ENCODE results near the gene SRPK1. TPM values are rescaled to one million over a fixed set of nuclear protein-coding genes. Genes with fewer than 3 reads are reported as not detected.

The SRPK1 gene
- total RNA-seq, 3 donors from 2014 or later (not counting 1 experiment from before 2014, with no cell fraction given): 38.6 to 63.8 (median 43.2) TPM

- Histone ChIP-seq H3K4me1 (ENCODE audit: control insufficient read depth, insufficient read depth, low read length) (no peaks in the 10 kb centered on the region), H3K27me3 (ENCODE audit: control insufficient read depth, insufficient read depth, low read length) (no peaks in the 10 kb centered on the region), H3K36me3 (ENCODE audit: control insufficient read depth, insufficient read depth, low read length) (no peaks in the 10 kb centered on the region), H3K4me3 (ENCODE audit: low read length) (no peak overlapping the region), H3K9me3 (ENCODE audit: control insufficient read depth, insufficient read depth, low read length) (no peaks in the 10 kb centered on the region), H3K27ac (ENCODE audit: low read length) (no peak overlapping the region)
- Mint-ChIP-seq H3K36me3 (no peaks in the 10 kb centered on the region), H3K4me3 (no peak overlapping the region), H3K4me1 (no peaks in the 10 kb centered on the region), H3K27me3 (ENCODE audit: low read depth in 2 of 2) (peaks cover 16 to 21% of the 10 kb centered on the region in 2 donors), H3K9me3 (no peaks in the 10 kb centered on the region), H3K27ac (no peak overlapping the region)
- no peak for TF ChIP-seq CTCF (IDR thresholded peaks at IDR 0.05)
- ATAC-seq (no peak), DNase-seq (no peak)
- intact Hi-C loops (cut with micrococcal nuclease): no loop called here
- 90% methylated on average over 17 of the region's 17 CpGs for WGBS (ENCODE audit: insufficient coverage)
Observed at GRCh38 chr6:35794536-35795452, 126.1 kb downstream of the SRPK1 start.

- H3K9me3 Mint-ChIP-seq: no peaks in the 10 kb centered on the region
- Histone ChIP-seq H3K27me3 (ENCODE audit: control insufficient read depth, insufficient read depth, low read length) (peaks cover 11% of the 10 kb centered on the region), H3K4me3 (ENCODE audit: low read length) (no peak overlapping the region), H3K4me1 (ENCODE audit: control insufficient read depth, insufficient read depth, low read length) (no peaks in the 10 kb centered on the region), H3K36me3 (ENCODE audit: control insufficient read depth, insufficient read depth, low read length) (no peaks in the 10 kb centered on the region), H3K9me3 (ENCODE audit: control insufficient read depth, insufficient read depth, low read length) (no peaks in the 10 kb centered on the region), H3K27ac (ENCODE audit: low read length) (no peak overlapping the region)
- H3K27ac Mint-ChIP-seq: no peak overlapping the region
- DNase-seq (no peak), ATAC-seq (no peak)
- no peak for TF ChIP-seq CTCF (IDR thresholded peaks at IDR 0.05)
- intact Hi-C loops (cut with micrococcal nuclease): no loop called here
- no peaks in the 10 kb centered on the region for H3K4me1 Mint-ChIP-seq
- no peak overlapping the region for H3K4me3 Mint-ChIP-seq
- 86% methylated on average over 5 of the region's 5 CpGs for WGBS (ENCODE audit: insufficient coverage)
- H3K27me3 Mint-ChIP-seq (ENCODE audit: low read depth in 2 of 2): peaks cover 26 to 30% of the 10 kb centered on the region in 2 donors
- no peaks in the 10 kb centered on the region for H3K36me3 Mint-ChIP-seq
Observed at GRCh38 chr6:35790683-35791082, 130.2 kb downstream of the SRPK1 start.

- Histone ChIP-seq H3K4me1 (ENCODE audit: control insufficient read depth, insufficient read depth, low read length) (no peaks in the 10 kb centered on the region), H3K4me3 (ENCODE audit: low read length) (no peak overlapping the region), H3K27ac (ENCODE audit: low read length) (no peak overlapping the region), H3K9me3 (ENCODE audit: control insufficient read depth, insufficient read depth, low read length) (no peaks in the 10 kb centered on the region), H3K36me3 (ENCODE audit: control insufficient read depth, insufficient read depth, low read length) (no peaks in the 10 kb centered on the region), H3K27me3 (ENCODE audit: control insufficient read depth, insufficient read depth, low read length) (peaks cover 11% of the 10 kb centered on the region)
- no peaks in the 10 kb centered on the region for H3K36me3 Mint-ChIP-seq
- DNase-seq (no peak), ATAC-seq (no peak)
- intact Hi-C loops (cut with micrococcal nuclease): no loop called here
- TF ChIP-seq CTCF (IDR thresholded peaks at IDR 0.05): no peak
- no peaks in the 10 kb centered on the region for H3K4me1 Mint-ChIP-seq
- no peak overlapping the region for H3K4me3 Mint-ChIP-seq
- WGBS (ENCODE audit: insufficient coverage): 62% methylated on average over 4 of the region's 4 CpGs
- H3K27ac Mint-ChIP-seq: no peak overlapping the region
- H3K27me3 Mint-ChIP-seq (ENCODE audit: low read depth in 2 of 2): peaks cover 34 to 38% of the 10 kb centered on the region in 2 donors
- no peaks in the 10 kb centered on the region for H3K9me3 Mint-ChIP-seq
Observed at GRCh38 chr6:35788423-35788982, 132.4 kb downstream of the SRPK1 start.
